IMR-90 (cell line): ENCODE measurements around the gene DVL3. TPM values are rescaled to one million over a fixed set of nuclear protein-coding genes. Genes with fewer than 3 reads are reported as not detected.

Experiments
- ATAC-seq: fragments of 200-7000 bp; cut with Tn5 transposase; 2 replicates; pipeline ENCODE4 v1.9.1; 2020; ENCODE audit warnings: low read depth, mild to moderate bottlenecking, moderate library complexity
- BruUV-seq: library from RNA; stranded (reverse); fragments of 400-500 nt; replicated peaks from 2 replicates; lab custom pipeline; 2021; lab: Mats Ljungman, UMichigan
- CTCF ChIA-PET: fragments of 300-600 bp; formaldehyde crosslinking; extraction: SDS; loops from one replicate; lab custom pipeline; 2021; ENCODE audit warnings: antibody characterized with exemption; lab: Yijun Ruan, JAX
- POLR2A ChIA-PET: fragments of 300-600 bp; sonication (Branson Sonifier 250); formaldehyde crosslinking; loops from one replicate; lab custom pipeline; 2022; ENCODE audit warnings: antibody characterized with exemption; ENCODE audit not compliant: unreplicated experiment; lab: Charles Lee
- DNase-seq: peaks from one replicate; pipeline ENCODE4 v3.0.0; 2013
- H2AFZ ChIP-seq: replicated peaks from 2 replicates; pipeline ENCODE3; 2013; ENCODE audit warnings: low read length, mild to moderate bottlenecking; ENCODE audit not compliant: poor library complexity
- H2AK5ac ChIP-seq: 2 replicates; pipeline ENCODE4 v1.6.1; 2013; ENCODE audit warnings: low read depth, low read length, inconsistent platforms
- H2AK9ac ChIP-seq: replicated peaks from 2 replicates; pipeline ENCODE3; 2013; ENCODE audit warnings: mild to moderate bottlenecking, low read depth, low read length, moderate library complexity; ENCODE audit not compliant: poor library complexity
- H2BK120ac ChIP-seq: 2 replicates; pipeline ENCODE4 v1.6.1; 2013; ENCODE audit warnings: low read depth, low read length, inconsistent platforms
- H2BK15ac ChIP-seq: 3 replicates; pipeline ENCODE4 v1.6.1; 2013; ENCODE audit warnings: low read depth, low read length, inconsistent platforms
- H2BK20ac ChIP-seq: 2 replicates; pipeline ENCODE4 v1.6.1; 2013; ENCODE audit warnings: low read depth, mild to moderate bottlenecking, inconsistent platforms, low read length, moderate library complexity
- H2BK5ac ChIP-seq: 2 replicates; pipeline ENCODE4 v1.6.1; 2013; ENCODE audit warnings: mild to moderate bottlenecking, low read depth, low read length, inconsistent platforms; ENCODE audit not compliant: poor library complexity, severe bottlenecking
- H3K14ac ChIP-seq: replicated peaks from 2 replicates; pipeline ENCODE4 v1.6.1; 2013; ENCODE audit warnings: low read depth, low read length, inconsistent platforms
- H3K18ac ChIP-seq: 2 replicates; pipeline ENCODE4 v1.6.1; 2013; ENCODE audit warnings: low read depth, low read length, control low read depth
- H3K23ac ChIP-seq: 2 replicates; pipeline ENCODE4 v1.6.1; 2013; ENCODE audit warnings: low read depth, low read length, inconsistent platforms
- H3K27ac ChIP-seq: 2 replicates; pipeline ENCODE4 v1.5.1; 2013; ENCODE audit warnings: mild to moderate bottlenecking, control low read depth, low read length; ENCODE audit not compliant: insufficient read depth
- H3K27me3 ChIP-seq: 2 replicates; pipeline ENCODE4 v1.6.1; 2013; ENCODE audit warnings: low read length; ENCODE audit not compliant: control insufficient read depth, insufficient read depth
- H3K36me3 ChIP-seq: 2 replicates; pipeline ENCODE4 v1.6.1; 2013; ENCODE audit warnings: low read length, mixed read lengths; ENCODE audit not compliant: control insufficient read depth, insufficient read depth
- H3K4ac ChIP-seq: 2 replicates; pipeline ENCODE4 v1.6.1; 2013; ENCODE audit warnings: low read depth, low read length, inconsistent platforms
- H3K4me1 ChIP-seq: 2 replicates; pipeline ENCODE4 v1.6.1; 2013; ENCODE audit warnings: low read length, mixed read lengths; ENCODE audit not compliant: control insufficient read depth, insufficient read depth
- H3K4me2 ChIP-seq: 2 replicates; pipeline ENCODE4 v1.6.1; 2013; ENCODE audit warnings: low read depth, mild to moderate bottlenecking, control low read depth, low read length, moderate library complexity
- H3K4me3 ChIP-seq: 2 replicates; pipeline ENCODE4 v1.5.1; 2013; ENCODE audit warnings: low read depth, mild to moderate bottlenecking, control low read depth, low read length, moderate library complexity; ENCODE audit not compliant: insufficient read depth
- H3K56ac ChIP-seq: 2 replicates; pipeline ENCODE4 v1.6.1; 2013; ENCODE audit warnings: low read length, inconsistent platforms; ENCODE audit not compliant: insufficient read depth; ENCODE audit errors: extremely low read depth
- H3K79me1 ChIP-seq, 2 experiments: 2 replicates each; pipeline ENCODE4 v1.6.1; 2013; ENCODE audit warnings: low read length in 2 of 2, inconsistent platforms in 1 of 2, low read depth in 1 of 2
- H3K9ac ChIP-seq: 2 replicates; pipeline ENCODE4 v1.6.1; 2013; ENCODE audit warnings: low read depth, low read length, control low read depth
- H3K9me1 ChIP-seq: 2 replicates; pipeline ENCODE4 v1.6.1; 2013; ENCODE audit warnings: low read length, inconsistent platforms; ENCODE audit not compliant: insufficient read depth
- H3K9me3 ChIP-seq: 2 replicates; pipeline ENCODE4 v1.6.1; 2013; ENCODE audit warnings: low read length; ENCODE audit not compliant: control insufficient read depth, insufficient read depth
- H4K20me1 ChIP-seq: 2 replicates; pipeline ENCODE4 v1.6.1; 2013; ENCODE audit warnings: low read length, inconsistent platforms; ENCODE audit not compliant: insufficient read depth
- H4K5ac ChIP-seq: 2 replicates; pipeline ENCODE4 v1.6.1; 2013; ENCODE audit warnings: mild to moderate bottlenecking, low read depth, low read length, control low read depth
- H4K8ac ChIP-seq, 2 experiments: 2 replicates each; pipeline ENCODE4 v1.6.1; 2013; ENCODE audit warnings: low read depth in 2 of 2, low read length in 2 of 2, control low read depth in 1 of 2, inconsistent platforms in 1 of 2
- H4K91ac ChIP-seq: 2 replicates; pipeline ENCODE4 v1.6.1; 2013; ENCODE audit warnings: low read depth, low read length, inconsistent platforms; ENCODE audit not compliant: insufficient read depth
- CEBPB ChIP-seq: IDR thresholded peaks from 2 replicates; pipeline ENCODE4 v1.6.1; 2012; ENCODE audit warnings: low read depth, low read length, improper control_type of control experiment
- CHD1 ChIP-seq: IDR thresholded peaks from 2 replicates; pipeline ENCODE4 v1.6.1; 2012; ENCODE audit warnings: low read depth, low read length, improper control_type of control experiment
- CTCF ChIP-seq: conservative IDR thresholded peaks from 2 replicates; pipeline ENCODE4 v1.5.1; 2012; ENCODE audit warnings: mild to moderate bottlenecking, low read depth, low read length, improper control_type of control experiment
- FOS ChIP-seq: fragments of 150-350 bp; IDR thresholded peaks from 2 replicates; pipeline ENCODE4 v1.6.1; 2016; ENCODE audit warnings: low read depth, low read length
- MAFK ChIP-seq: IDR thresholded peaks from 2 replicates; pipeline ENCODE4 v1.6.1; 2012; ENCODE audit warnings: low read depth, low read length, improper control_type of control experiment
- MXI1 ChIP-seq: IDR thresholded peaks from 2 replicates; pipeline ENCODE4 v1.6.1; 2012; ENCODE audit warnings: low read depth, mild to moderate bottlenecking, low read length, moderate library complexity, borderline replicate concordance
- NFE2L2 ChIP-seq: fragments of 150-350 bp; IDR thresholded peaks from 2 replicates; pipeline ENCODE4 v1.6.1; 2016; ENCODE audit warnings: low read depth, mild to moderate bottlenecking, low read length
- POLR2A ChIP-seq: IDR thresholded peaks from 2 replicates; pipeline ENCODE4 v1.6.1; 2012; ENCODE audit warnings: mild to moderate bottlenecking, low read depth, low read length
- RAD21 ChIP-seq: IDR thresholded peaks from 2 replicates; pipeline ENCODE4 v1.6.1; 2012; ENCODE audit warnings: low read length, improper control_type of control experiment
- RCOR1 ChIP-seq: IDR thresholded peaks from 2 replicates; pipeline ENCODE4 v1.6.1; 2012; ENCODE audit warnings: mild to moderate bottlenecking, low read length, improper control_type of control experiment; ENCODE audit not compliant: insufficient replicate concordance
- RFX5 ChIP-seq: IDR thresholded peaks from 2 replicates; pipeline ENCODE4 v1.8.0; 2012; ENCODE audit warnings: low read depth, mild to moderate bottlenecking, low read length, moderate library complexity
- SMC3 ChIP-seq: fragments of 150-350 bp; IDR thresholded peaks from 2 replicates; pipeline ENCODE4 v1.6.1; 2016; ENCODE audit warnings: low read depth, mild to moderate bottlenecking, antibody characterized with exemption, low read length, moderate library complexity
- WGBS, 2 experiments: methylation state at CpG; one replicate each; pipeline versions ENCODE4 v1.1.5 to v1.1.7; 2013; ENCODE audit warnings: missing lambda C conversion rate in 2 of 2; ENCODE audit not compliant: insufficient read length in 1 of 2; ENCODE audit errors: extremely low coverage in 2 of 2; 5-methylcytosine and 5-hydroxymethylcytosine counted together
- dilution Hi-C: fragments of 300-500 bp; cut with HindIII; formaldehyde crosslinking; loops from one replicate; pipeline ENCODE4 v1.14.3; 2018; ENCODE audit warnings: low sequenced_read_pairs; ENCODE audit not compliant: unreplicated experiment
- in situ Hi-C: fragments of 300-500 bp; cut with MboI; formaldehyde crosslinking; loops from 3 replicates; pipeline ENCODE4 v1.14.3; 2019; ENCODE audit warnings: low sequenced_read_pairs, inconsistent platforms, mixed read lengths
- intact Hi-C: fragments of 100-400 bp; cut with micrococcal nuclease; formaldehyde crosslinking; loops from 2 replicates; pipeline ENCODE4 v1.10.0; 2022
- polyA plus RNA-seq, 3 experiments: library from polyadenylated mRNA; depleted of rRNA; stranded (reverse); fragments of >200 nt; gene quantifications; 2 replicates each; pipeline ENCODE4 v1.2.3, GENCODE V29; 2012; ENCODE audit warnings: low replicate concordance in 1 of 3
- total RNA-seq: library from RNA; depleted of rRNA; stranded (reverse); fragments of >200 nt; gene quantifications from 2 replicates; pipeline ENCODE4 v1.2.3, GENCODE V29; 2012

Gene DVL3
- total and polyA plus RNA-seq, 2 of the 4 experiments (the other 2 are of a cell fraction): 23.3 to 40.4 TPM

DNA sequence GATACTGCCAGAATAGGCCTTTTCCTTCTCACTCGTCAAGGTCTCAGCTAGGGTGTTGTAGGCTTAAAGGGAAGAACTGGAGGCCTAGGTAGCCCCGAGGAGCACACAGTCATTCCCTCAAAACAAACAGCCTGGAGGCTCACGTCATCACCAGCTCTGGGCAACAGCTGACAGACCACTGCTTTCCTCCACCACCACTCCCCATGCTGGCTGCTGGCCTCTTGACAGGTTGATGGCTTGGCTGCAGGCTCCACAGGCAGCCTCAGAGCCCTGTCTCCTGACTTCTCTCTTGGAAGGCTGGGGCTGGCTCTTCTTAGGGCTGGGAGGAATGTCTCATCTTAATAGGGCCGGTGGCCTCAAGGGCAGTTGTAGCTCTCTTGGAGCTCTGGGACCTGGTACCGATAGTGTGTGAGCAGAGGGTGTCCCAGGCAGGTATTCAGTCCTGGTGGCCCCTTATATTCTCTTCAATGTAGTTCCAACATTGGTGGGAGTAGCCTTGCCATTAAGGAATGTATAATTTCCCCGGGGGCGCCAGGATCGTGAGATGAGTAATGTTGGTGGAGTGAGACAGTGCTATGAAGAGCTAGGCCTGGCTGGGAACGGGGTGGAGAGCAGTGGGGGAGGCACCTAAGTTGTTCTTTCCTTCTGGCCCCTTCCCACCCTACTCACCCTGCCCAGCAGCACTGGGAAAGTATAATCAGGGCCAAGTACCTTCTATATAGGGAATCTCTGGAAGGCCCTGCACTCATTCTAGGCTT is 13.4 kb downstream of the DVL3 start (continued):
- peak; percentile 86 for TF ChIP-seq MXI1

DNA sequence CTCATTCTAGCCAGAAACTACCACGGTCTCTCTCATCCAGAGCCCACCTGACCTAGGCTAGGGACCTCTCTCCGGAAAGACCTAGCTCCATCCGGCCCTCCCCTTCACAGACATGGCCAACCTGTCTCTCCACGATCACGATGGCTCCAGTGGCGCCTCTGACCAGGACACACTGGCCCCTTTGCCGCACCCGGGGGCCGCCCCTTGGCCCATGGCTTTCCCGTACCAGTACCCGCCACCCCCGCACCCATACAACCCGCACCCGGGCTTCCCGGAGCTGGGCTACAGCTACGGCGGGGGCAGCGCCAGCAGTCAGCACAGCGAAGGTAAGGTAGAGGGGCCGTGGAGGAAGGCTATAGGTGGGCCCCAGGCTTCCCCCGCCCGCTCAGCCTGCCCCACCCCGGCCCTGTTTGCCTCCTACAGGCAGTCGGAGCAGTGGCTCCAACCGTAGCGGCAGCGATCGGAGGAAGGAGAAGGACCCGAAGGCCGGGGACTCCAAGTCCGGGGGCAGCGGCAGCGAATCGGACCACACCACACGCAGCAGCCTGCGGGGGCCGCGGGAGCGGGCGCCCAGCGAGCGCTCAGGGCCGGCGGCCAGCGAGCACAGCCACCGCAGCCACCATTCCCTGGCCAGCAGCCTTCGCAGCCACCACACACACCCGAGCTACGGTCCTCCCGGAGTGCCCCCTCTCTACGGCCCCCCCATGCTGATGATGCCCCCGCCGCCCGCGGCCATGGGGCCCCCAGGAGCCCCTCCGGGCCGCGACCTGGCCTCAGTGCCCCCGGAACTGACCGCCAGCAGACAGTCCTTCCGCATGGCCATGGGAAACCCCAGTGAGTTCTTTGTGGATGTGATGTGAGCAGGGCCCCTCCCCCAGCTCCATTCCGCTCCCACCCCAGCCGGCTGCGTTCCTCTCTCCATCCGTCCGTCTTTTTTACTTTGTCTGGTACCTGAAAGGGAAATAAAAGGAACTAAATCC is 15.0 kb downstream of the DVL3 start:
- peaks cover 63% of the 10 kb centered on the region for H3K36me3 ChIP-seq
- no peak overlapping the region for H2BK120ac ChIP-seq
- no peak overlapping the region for H2BK20ac ChIP-seq
- CTCF ChIA-PET: no interaction called here
- H4K20me1 ChIP-seq: peaks cover 43% of the 10 kb centered on the region
- no peak overlapping the region for H4K8ac ChIP-seq
- peaks cover 27 to 73% of the 10 kb centered on the region in 2 experiments for H3K79me1 ChIP-seq
- intact Hi-C loops: no loop called here
- H3K4me3 ChIP-seq: no peak overlapping the region
- H4K5ac ChIP-seq: no peak overlapping the region
- dilution Hi-C loops: no loop called here
- H3K4me2 ChIP-seq: no peak overlapping the region
- DNase-seq (no peak), ATAC-seq (no peak)
- peak overlapping the region; percentile 52 for H2AK9ac ChIP-seq
- no peak overlapping the region for H2BK5ac ChIP-seq
- peaks cover 18% of the 10 kb centered on the region for H3K4me1 ChIP-seq
- H3K56ac ChIP-seq: no peak overlapping the region
- no peak overlapping the region for H3K9ac ChIP-seq
- H3K9me3 ChIP-seq: no peaks in the 10 kb centered on the region
- no peaks in the 10 kb centered on the region for H3K27me3 ChIP-seq
- H3K4ac ChIP-seq: no peak overlapping the region
- H4K91ac ChIP-seq: no peak overlapping the region
- POLR2A ChIA-PET: no interaction called here
- no TSS peak for BruUV-seq
- no peak overlapping the region for H3K14ac ChIP-seq
- H2BK15ac ChIP-seq: no peak overlapping the region
- no peak overlapping the region for H3K23ac ChIP-seq
- H2AK5ac ChIP-seq: no peak overlapping the region
- H2AFZ ChIP-seq: no peak overlapping the region
- in situ Hi-C loops: no loop called here
- H3K18ac ChIP-seq: no peak overlapping the region
- peaks cover 26% of the 10 kb centered on the region for H3K9me1 ChIP-seq
- 89% methylated on average over 23 of the region's 66 CpGs; no CpG with 5 or more reads in 1 of the 2 experiments for WGBS, 2 experiments
- no peak overlapping the region for H3K27ac ChIP-seq
- TF ChIP-seq CEBPB (no peak), RAD21 (no peak), NFE2L2 (no peak), POLR2A (no peak), CTCF (no peak), MXI1 (no peak), RFX5 (no peak), MAFK (no peak), SMC3 (no peak), FOS (no peak), RCOR1 (no peak), CHD1 (no peak)
